Gastroesophageal sphincter (tissue), 4 donors: ENCODE results near the gene GNL1. TPM values are rescaled to one million over a fixed set of nuclear protein-coding genes. Genes with fewer than 3 reads are reported as not detected.
"Not testable (repeated sequence)": the region's sequence is repeated elsewhere in the genome, so short reads cannot be mapped to it uniquely, and the experiment has no call there.

Experiments used
- ATAC-seq: fragments of 150-250 bp; one replicate; pipeline ENCODE4 v1.9.1; 2016; ENCODE audit warnings: mild to moderate bottlenecking, moderate library complexity
- H3K27ac ChIP-seq, 4 donors: fragments of 200-600 bp; sonication (generic) in 3 of 4; 1 replicate in 3 of 4; 2 replicates in 1 of 4; pipeline ENCODE4 v1.5.1; 2016 to 2019
- H3K27me3 ChIP-seq: fragments of 200-600 bp; sonication (generic); one replicate; pipeline ENCODE4 v1.5.1; 2019
- H3K36me3 ChIP-seq, 2 donors: fragments of 200-600 bp; sonication (generic); one replicate each; pipeline ENCODE4 v1.5.1; 2019; ENCODE audit warnings: control low read depth in 1 of 2
- H3K4me1 ChIP-seq, 3 donors: fragments of 200-600 bp; sonication (generic); 1 replicate in 2 of 3; 2 replicates in 1 of 3; pipeline ENCODE4 v1.5.1; 2016 to 2019; ENCODE audit warnings: control low read depth in 2 of 3
- H3K4me3 ChIP-seq, 2 donors: fragments of 200-600 bp; sonication (generic); one replicate each; pipeline ENCODE4 v1.5.1; 2019; ENCODE audit warnings: mild to moderate bottlenecking in 1 of 2, moderate library complexity in 1 of 2
- H3K9me3 ChIP-seq, 3 donors: fragments of 200-600 bp; sonication (generic); one replicate each; pipeline ENCODE4 v1.5.1; 2017 to 2019; ENCODE audit warnings: control low read depth in 2 of 3
- CTCF ChIP-seq, 4 experiments: fragments of 200-600 bp in 2 of 4; fragments of 450-650 bp in 2 of 4; sonication (generic) in 1 of 4; IDR thresholded peaks; one replicate each; pipeline ENCODE4 v1.5.1; 2017 to 2019; ENCODE audit warnings: antibody characterized with exemption in 4 of 4, mild to moderate bottlenecking in 2 of 4, moderate library complexity in 2 of 4
- EP300 ChIP-seq: sonication (generic); formaldehyde crosslinking; IDR thresholded peaks from one replicate; pipeline ENCODE4 v1.6.1; 2017; ENCODE audit warnings: antibody characterized with exemption, mild to moderate bottlenecking
- POLR2A ChIP-seq, 2 donors: fragments of 450-650 bp; IDR thresholded peaks; one replicate each; pipeline ENCODE4 v1.6.1; 2017; ENCODE audit warnings: antibody characterized with exemption in 2 of 2, mild to moderate bottlenecking in 2 of 2, moderate library complexity in 1 of 2
- POLR2AphosphoS5 ChIP-seq: sonication (generic); formaldehyde crosslinking; IDR thresholded peaks from one replicate; pipeline ENCODE4 v1.6.1; 2017; ENCODE audit warnings: antibody characterized with exemption
- WGBS, 2 donors: methylation state at CpG; one replicate each; pipeline ENCODE4 v1.1.5; 2018; ENCODE audit warnings: low coverage in 1 of 2; 5-methylcytosine and 5-hydroxymethylcytosine counted together
- small RNA-seq, 4 donors: library from RNA; depleted of rRNA; stranded (forward); fragments of <200 nt; gene quantifications; one replicate each; pipeline ENCODE3, GENCODE V24; 2016
- total RNA-seq, 4 donors: library from RNA; depleted of rRNA; stranded (reverse); fragments of >200 nt; gene quantifications; one replicate each; pipeline ENCODE4 v1.1.0, GENCODE V29; 2016

Gene GNL1
- total RNA-seq, 4 donors from 2014 or later = 39.2 to 48.3 (median 42.4) TPM

DNA sequence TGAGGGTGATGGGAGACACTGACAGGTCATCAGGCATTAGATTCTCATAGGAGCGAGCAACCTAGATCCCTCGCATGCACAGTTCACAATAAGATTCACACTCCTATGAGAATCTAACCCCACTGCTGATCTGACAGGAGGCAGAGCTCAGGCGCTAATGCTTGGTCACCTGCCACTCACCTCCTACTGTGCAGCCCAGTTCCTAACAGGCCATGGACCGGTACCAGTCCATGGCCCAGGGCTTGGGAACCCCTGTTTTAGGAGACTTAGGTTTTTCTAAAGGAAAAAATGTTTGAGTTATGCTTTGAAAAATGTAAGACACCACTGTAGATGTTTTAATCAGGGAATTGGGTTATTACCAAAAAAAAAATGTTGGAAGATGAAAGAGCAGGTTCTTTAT lies 60.3 kb downstream of the GNL1 start:
- H3K27me3 ChIP-seq = peaks cover 10% of the 10 kb centered on the region
- H3K9me3 ChIP-seq = no peaks in the 10 kb centered on the region
- H3K4me1 ChIP-seq = peaks cover 0 to 27% (median 9%) of the 10 kb centered on the region in 3 donors
- H3K4me3 ChIP-seq = no peak overlapping the region
- H3K27ac ChIP-seq = peak overlapping the region in 3 of 4 donors; percentile 18 to 62 (median 29)
- 85 to 100% methylated on average over 2 to 4 of the region's 4 CpGs for WGBS, 2 donors
- TF ChIP-seq POLR2AphosphoS5 = no peak
- no peak for ATAC-seq
- H3K36me3 ChIP-seq = peaks cover 0 to 29% of the 10 kb centered on the region in 2 donors

GRCh38 chr6:30495060-30495459 lies 61.2 kb downstream of the GNL1 start:
- H3K4me1 ChIP-seq = peaks cover 0 to 37% (median 18%) of the 10 kb centered on the region in 3 donors
- not testable (repeated sequence) for H3K27ac ChIP-seq

DNA sequence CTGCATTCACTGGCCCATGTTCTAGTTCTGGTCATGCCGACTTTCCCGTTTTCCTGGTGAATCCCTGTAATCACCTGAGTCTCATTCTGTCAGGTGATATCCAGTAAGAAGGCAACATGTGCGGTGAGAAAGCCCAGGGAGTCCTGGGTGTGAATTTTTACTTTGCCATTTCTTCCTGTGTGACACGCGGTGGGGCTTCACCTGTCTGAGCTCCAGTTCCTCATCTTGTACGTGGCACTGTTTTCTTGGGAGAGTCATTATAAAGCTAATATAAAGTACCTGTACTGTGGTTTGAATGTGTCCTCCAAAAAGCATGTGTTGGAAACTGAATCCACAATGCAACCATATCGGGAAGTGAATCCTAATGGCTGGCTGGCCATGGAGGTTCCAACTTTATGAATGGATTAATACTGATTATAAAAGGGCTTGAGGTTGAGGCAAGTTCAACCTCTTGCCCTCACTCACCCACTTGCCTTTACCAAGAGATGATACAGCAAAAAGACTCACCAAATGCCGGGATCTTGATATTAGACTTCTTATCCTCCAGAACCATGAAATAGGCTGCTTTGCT lies 61.9 kb downstream of the GNL1 start:
- Histone ChIP-seq H3K9me3 (no peaks in the 10 kb centered on the region), H3K27ac (no peak overlapping the region), H3K4me3 (no peak overlapping the region), H3K36me3 (peaks cover 0 to 39% of the 10 kb centered on the region in 2 donors), H3K27me3 (no peaks in the 10 kb centered on the region), H3K4me1 (peaks cover 0 to 38% (median 18%) of the 10 kb centered on the region in 3 donors)
- ATAC-seq = no peak
- TF ChIP-seq POLR2AphosphoS5 = no peak
- no peak for TF ChIP-seq CTCF (IDR thresholded peaks at IDR 0.05)
- no peak for TF ChIP-seq POLR2A (IDR thresholded peaks at IDR 0.05)
- no peak for TF ChIP-seq EP300
- 83 to 93% methylated on average over 5 to 7 of the region's 8 CpGs for WGBS, 2 donors

More at GRCh38 chr6:30495060-30495459, 61.2 kb downstream of the GNL1 start:
- 82 to 85% methylated on average over 4 of the region's 4 CpGs for WGBS, 2 donors
- not testable (repeated sequence) for H3K27me3 ChIP-seq, H3K4me3 ChIP-seq, ATAC-seq, H3K9me3 ChIP-seq
- peaks cover 0 to 38% of the 10 kb centered on the region in 2 donors for H3K36me3 ChIP-seq

DNA sequence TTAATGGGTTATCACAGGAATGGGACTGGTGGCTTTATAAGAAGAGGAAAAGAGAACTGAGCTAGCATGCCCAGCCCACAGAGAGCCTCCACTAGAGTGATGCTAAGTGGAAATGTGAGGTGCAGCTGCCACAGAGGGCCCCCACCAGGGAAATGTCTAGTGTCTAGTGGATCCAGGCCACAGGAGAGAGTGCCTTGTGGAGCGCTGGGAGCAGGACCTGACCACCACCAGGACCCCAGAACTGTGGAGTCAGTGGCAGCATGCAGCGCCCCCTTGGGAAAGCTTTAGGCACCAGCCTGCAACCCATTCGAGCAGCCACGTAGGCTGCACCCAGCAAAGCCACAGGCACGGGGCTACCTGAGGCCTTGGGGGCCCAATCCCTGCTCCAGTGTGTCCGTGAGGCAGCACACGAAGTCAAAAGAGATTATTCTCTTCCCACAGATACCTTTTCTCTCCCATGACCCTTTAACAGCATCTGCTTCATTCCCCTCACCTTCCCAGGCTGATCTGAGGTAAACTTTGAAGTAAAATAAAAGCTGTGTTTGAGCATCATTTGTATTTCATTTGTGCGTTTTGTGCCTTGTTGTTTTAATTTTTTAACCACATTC lies 62.5 kb downstream of the GNL1 start:
- H3K27ac ChIP-seq = no peak overlapping the region
- H3K9me3 ChIP-seq = no peaks in the 10 kb centered on the region
- no peak for ATAC-seq
- H3K4me3 ChIP-seq = no peak overlapping the region
- no peaks in the 10 kb centered on the region for H3K27me3 ChIP-seq
- 67 to 71% methylated on average over 5 to 6 of the region's 8 CpGs for WGBS, 2 donors
- H3K4me1 ChIP-seq = peaks cover 0 to 42% (median 18%) of the 10 kb centered on the region in 3 donors
- TF ChIP-seq EP300 (no peak), POLR2A (IDR thresholded peaks at IDR 0.05) (no peak), CTCF (IDR thresholded peaks at IDR 0.05) (peak in 1 of 4 experiments; percentile 10)
- H3K36me3 ChIP-seq = peaks cover 0 to 39% of the 10 kb centered on the region in 2 donors

DNA sequence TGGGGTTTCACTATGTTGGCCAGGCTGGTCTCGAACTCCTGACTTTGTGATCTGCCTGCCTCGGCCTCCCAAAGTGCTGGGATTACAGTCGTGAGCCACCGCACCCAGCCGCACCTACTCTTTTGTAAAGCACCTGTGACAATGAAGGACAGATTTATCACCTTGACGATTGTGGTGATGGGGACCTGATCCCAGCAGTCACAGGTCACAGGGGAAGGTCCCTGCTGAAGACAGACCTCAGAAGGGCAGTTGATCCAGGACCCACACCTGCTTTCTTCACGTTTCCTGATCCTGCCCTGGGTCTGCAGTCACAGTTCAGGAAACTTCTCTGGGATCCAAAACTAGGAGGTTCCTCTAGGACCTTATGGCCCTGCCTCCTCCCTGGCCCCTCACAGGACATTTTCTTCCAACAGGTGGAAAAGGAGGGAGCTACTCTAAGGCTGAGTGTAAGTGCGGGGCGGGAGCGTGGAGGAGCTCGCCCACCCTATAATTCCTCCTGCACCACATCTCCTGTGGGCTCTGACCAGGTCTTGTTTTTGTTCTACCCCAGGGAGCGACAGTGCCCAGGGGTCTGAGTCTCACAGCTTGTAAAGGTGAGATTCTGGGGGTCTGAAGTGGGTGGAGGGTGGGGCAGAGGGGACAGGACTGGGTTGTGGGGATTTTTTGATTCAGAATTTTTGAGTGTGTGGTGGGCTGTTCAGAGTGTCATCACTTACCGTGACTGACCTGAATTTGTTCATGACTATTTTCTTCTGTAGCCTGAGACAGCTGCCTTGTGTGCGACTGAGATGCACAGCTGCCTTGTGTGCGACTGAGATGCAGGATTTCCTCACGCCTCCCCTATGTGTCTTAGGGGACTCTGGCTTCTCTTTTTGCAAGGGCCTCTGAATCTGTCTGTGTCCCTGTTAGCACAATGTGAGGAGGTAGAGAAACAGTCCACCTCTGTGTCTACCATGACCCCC lies 64.0 kb downstream of the GNL1 start:
- ATAC-seq = no peak
- Histone ChIP-seq H3K4me1 (peaks cover 0 to 44% (median 18%) of the 10 kb centered on the region in 3 donors), H3K4me3 (peak overlapping the region in 1 of 2 donors; percentile 80), H3K36me3 (peaks cover 0 to 39% of the 10 kb centered on the region in 2 donors), H3K9me3 (no peaks in the 10 kb centered on the region), H3K27me3 (no peaks in the 10 kb centered on the region), H3K27ac (peak overlapping the region in 1 of 4 donors; percentile 99)
- 85 to 88% methylated on average over 5 of the region's 16 CpGs for WGBS, 2 donors
- TF ChIP-seq EP300 = no peak
- no peak for TF ChIP-seq POLR2AphosphoS5
- no peak for TF ChIP-seq CTCF (IDR thresholded peaks at IDR 0.05)
- TF ChIP-seq POLR2A (IDR thresholded peaks at IDR 0.05) = no peak

Small RNA genes within 50 kb of the gene (small RNA-seq; reads per million reads assigned to genes)
- 4.0 to 6.8 (median 5.1) reads per million in 4 donors for gene MIR877

Other genes starting within 250 kb of the GNL1 start
- 10 to 100 TPM; 18.4 to 24.1 (median 22.6) TPM for gene TRIM39, start 229.6 kb downstream of the GNL1 start, total RNA-seq
- gene RPP21, start 211.3 kb downstream of the GNL1 start, total RNA-seq = 100 to 1,000 TPM in 1 of 4 donors, 10 to 100 TPM in 3; 60.7 to 137 (median 82.2) TPM
- gene HLA-E, start 67.0 kb downstream of the GNL1 start, total RNA-seq = 100 to 1,000 TPM; 259 to 607 (median 482) TPM
- 10 to 100 TPM in 2 of 4 donors, 1 to 10 TPM in 2; 3.5 to 21.6 (median 7.9) TPM for gene PRR3, start 806 bp upstream of the GNL1 start, total RNA-seq
- gene ABCF1, start 15.0 kb upstream of the GNL1 start, total RNA-seq = 10 to 100 TPM; 42.8 to 63.6 (median 47.4) TPM
- gene PPP1R10, start 60.8 kb upstream of the GNL1 start, total RNA-seq = 10 to 100 TPM; 26.7 to 50.4 (median 37.9) TPM
- gene MRPS18B, start 61.4 kb upstream of the GNL1 start, total RNA-seq = 10 to 100 TPM; 35.0 to 41.2 (median 36.7) TPM
- 1 to 10 TPM in 3 of 4 donors, under 1 TPM in 1; 0.82 to 2.6 (median 2.1) TPM for gene ATAT1, start 70.4 kb upstream of the GNL1 start, total RNA-seq
- 10 to 100 TPM; 10.8 to 19.6 (median 16.6) TPM for gene C6orf136, start 90.6 kb upstream of the GNL1 start, total RNA-seq
- 10 to 100 TPM; 25.8 to 36.2 (median 31.4) TPM for gene DHX16, start 116.5 kb upstream of the GNL1 start, total RNA-seq
- gene PPP1R18, start 130.2 kb upstream of the GNL1 start, total RNA-seq = 10 to 100 TPM; 45.3 to 65.8 (median 56.6) TPM
- gene NRM, start 134.5 kb upstream of the GNL1 start, total RNA-seq = 1 to 10 TPM; 3.0 to 8.2 (median 6.0) TPM
- 10 to 100 TPM in 3 of 4 donors, 1 to 10 TPM in 1; 9.8 to 16.7 (median 13.1) TPM for gene MDC1, start 160.8 kb upstream of the GNL1 start, total RNA-seq
- 100 to 1,000 TPM; 184 to 351 (median 236) TPM for gene TUBB, start 163.9 kb upstream of the GNL1 start, total RNA-seq
- gene FLOT1, start 186.2 kb upstream of the GNL1 start, total RNA-seq = 100 to 1,000 TPM; 104 to 191 (median 152) TPM
- 10 to 100 TPM in 3 of 4 donors, 1 to 10 TPM in 1; 5.6 to 31.9 (median 11.3) TPM for gene IER3, start 188.1 kb upstream of the GNL1 start, total RNA-seq